Naive thymus-derived CD8-positive, alpha-beta T cell (primary cell): Measurements from ENCODE around the gene RPRD1A. TPM values are rescaled to one million over a fixed set of nuclear protein-coding genes. Genes with fewer than 3 reads are reported as not detected.
"Not testable (repeated sequence)": the region's sequence is repeated elsewhere in the genome, so short reads cannot be mapped to it uniquely, and the experiment has no call there.

ENCODE experiments used
- ATAC-seq, 2 donors: fragments of 150-1000 bp; cut with Tn5 transposase in 1 of 2; sonication (Bioruptor Pico), chemical (Tn5 transposase) in 1 of 2; 1 replicate in 1 of 2; 2 replicates in 1 of 2; pipeline ENCODE4 v1.10.0; 2021; ENCODE audit warnings: mild to moderate bottlenecking in 2 of 2, moderate library complexity in 2 of 2
- POLR2A ChIA-PET: fragments of 350-600 bp; sonication (Branson Sonifier 250); formaldehyde crosslinking; loops from one replicate; lab custom pipeline; 2021; ENCODE audit warnings: antibody characterized with exemption; lab: Charles Lee
- DNase-seq, 10 donors: peaks; one replicate each; pipeline versions ENCODE4 v3.0.0 to v3.0.0-alpha.2; 2020 to 2022
- H3K27ac Mint-ChIP-seq, 10 donors: one replicate each; pipeline ENCODE4 v1.8.0; 2020 to 2022; ENCODE audit warnings: mild to moderate bottlenecking in 10 of 10, mixed read lengths in 10 of 10, moderate library complexity in 4 of 10, inconsistent platforms in 1 of 10
- H3K27me3 Mint-ChIP-seq, 5 donors: one replicate each; pipeline ENCODE4 v1.8.0; 2021 to 2022; ENCODE audit warnings: mixed read lengths in 5 of 5
- H3K36me3 Mint-ChIP-seq, 3 donors: one replicate each; pipeline ENCODE4 v1.8.0; 2020 to 2022; ENCODE audit warnings: mixed read lengths in 3 of 3, mild to moderate bottlenecking in 2 of 3, inconsistent platforms in 1 of 3
- H3K4me1 Mint-ChIP-seq, 4 donors: one replicate each; pipeline ENCODE4 v1.8.0; 2021 to 2022; ENCODE audit warnings: mixed read lengths in 4 of 4
- H3K4me3 Mint-ChIP-seq, 10 donors: one replicate each; pipeline ENCODE4 v1.8.0; 2020 to 2022; ENCODE audit warnings: mild to moderate bottlenecking in 10 of 10, mixed read lengths in 10 of 10, moderate library complexity in 6 of 10, inconsistent platforms in 1 of 10
- H3K9me3 Mint-ChIP-seq, 9 donors: one replicate each; pipeline ENCODE4 v1.8.0; 2020 to 2022; ENCODE audit warnings: mixed read lengths in 9 of 9, mild to moderate bottlenecking in 3 of 9, inconsistent platforms in 1 of 9, moderate library complexity in 1 of 9
- polyA plus RNA-seq, 3 donors: library from polyadenylated mRNA; unstranded; fragments of 300-500 nt; fragmentation: Illumina TruSeq; gene quantifications; one replicate each; pipeline ENCODE4 v1.2.3, GENCODE V29; 2021
- total RNA-seq, 8 experiments: library from RNA in 2 of 8; stranded (reverse) in 2 of 8; gene quantifications; one replicate each; pipeline ENCODE4 v1.2.3 and lab custom pipeline; 2021 to 2026

The RPRD1A gene
- total and polyA plus RNA-seq, 5 experiments from 2014 or later = 6.7 to 51.3 (median 12.0) TPM

- Mint-ChIP-seq H3K36me3 (peaks cover 0 to 17% (median 6%) of the 10 kb centered on the region in 3 donors), H3K9me3 (peaks cover 0 to 25% (median 13%) of the 10 kb centered on the region in 9 donors), H3K27me3 (peaks cover 0 to 9% (median 6%) of the 10 kb centered on the region in 5 donors), H3K4me3 (no peak overlapping the region), H3K4me1 (peaks cover 0 to 1% (median 0%) of the 10 kb centered on the region in 4 donors), H3K27ac (no peak overlapping the region)
- POLR2A ChIA-PET = no interaction called here
- ATAC-seq (peak in 1 of 2 donors; percentile 32), DNase-seq (no peak)
Observed at GRCh38 chr18:36075862-36076587, 8.7 kb upstream of the RPRD1A start.

- DNase-seq (no peak), ATAC-seq (no peak)
- Mint-ChIP-seq H3K4me1 (peaks cover 0 to 1% (median 0%) of the 10 kb centered on the region in 4 donors), H3K27ac (no peak overlapping the region), H3K4me3 (no peak overlapping the region), H3K9me3 (peaks cover 0 to 9% (median 0%) of the 10 kb centered on the region in 9 donors), H3K27me3 (peaks cover 0 to 9% (median 6%) of the 10 kb centered on the region in 5 donors), H3K36me3 (peaks cover 0 to under 1% (median 0%) of the 10 kb centered on the region in 3 donors)
- POLR2A ChIA-PET = interaction anchor here (0.7 kb wide), 1 partner anchor 1209 kb away, joined by 4 read pairs; no protein-coding TSS in a partner anchor
Observed at GRCh38 chr18:36074435-36074834, 7.1 kb upstream of the RPRD1A start.

- POLR2A ChIA-PET = no interaction called here
- ATAC-seq (no peak), DNase-seq (no peak)
- Mint-ChIP-seq H3K9me3 (peaks cover 0 to 1% (median 0%) of the 10 kb centered on the region in 9 donors), H3K36me3 (no peaks in the 10 kb centered on the region), H3K4me1 (peaks cover 0 to 1% (median 0%) of the 10 kb centered on the region in 4 donors), H3K27ac (no peak overlapping the region), H3K4me3 (no peak overlapping the region), H3K27me3 (peaks cover 0 to 9% (median 6%) of the 10 kb centered on the region in 5 donors)
Observed at GRCh38 chr18:36073676-36074075, 6.3 kb upstream of the RPRD1A start.

- H3K36me3 Mint-ChIP-seq, H3K27me3 Mint-ChIP-seq, DNase-seq, H3K4me3 Mint-ChIP-seq, H3K9me3 Mint-ChIP-seq, H3K27ac Mint-ChIP-seq, ATAC-seq, H3K4me1 Mint-ChIP-seq: not testable (repeated sequence)
- POLR2A ChIA-PET = interaction anchor here (0.8 kb wide), 1 partner anchor 34 kb away, joined by 11 read pairs; no protein-coding TSS in a partner anchor
Observed at GRCh38 chr18:36072406-36072805, 5.0 kb upstream of the RPRD1A start.

- no peak for ATAC-seq
- no peaks in the 10 kb centered on the region for H3K27me3 Mint-ChIP-seq
- POLR2A ChIA-PET = interaction anchor here (1.1 to 2.4 kb wide), 4 partner anchors 62 to 569 kb away, joined by 3 to 14 read pairs (median 6); partner anchors contain the start of genes INO80C, RMP24 and SLC39A6
- no peaks in the 10 kb centered on the region for H3K9me3 Mint-ChIP-seq
- H3K36me3 Mint-ChIP-seq = peaks cover 0 to 10% (median 6%) of the 10 kb centered on the region in 3 donors
- DNase-seq = peak in 2 of 10 donors; percentile 1
- peak overlapping the region; percentile 86 to 98 (median 95) for H3K27ac Mint-ChIP-seq
- H3K4me1 Mint-ChIP-seq = peaks cover 25 to 52% (median 48%) of the 10 kb centered on the region in 4 donors
- H3K4me3 Mint-ChIP-seq = peak overlapping the region; percentile 91 to 97 (median 95)
Observed at GRCh38 chr18:36066686-36067054, 689 bp downstream of the RPRD1A start.

GRCh38 chr18:36066001-36066400 is 1.4 kb downstream of the RPRD1A start:
- Mint-ChIP-seq H3K36me3 (peaks cover 0 to 10% (median 6%) of the 10 kb centered on the region in 3 donors), H3K9me3 (no peaks in the 10 kb centered on the region), H3K4me3 (peak overlapping the region; percentile 91 to 97 (median 95)), H3K27ac (peak overlapping the region in 8 of 10 donors; percentile 57 to 98 (median 96)), H3K4me1 (peaks cover 27 to 59% (median 54%) of the 10 kb centered on the region in 4 donors), H3K27me3 (no peaks in the 10 kb centered on the region)
- POLR2A ChIA-PET = interaction anchor here (1.3 to 2.4 kb wide), 2 partner anchors 63 to 94 kb away, joined by 4 to 14 read pairs; partner anchors contain the start of genes ELP2, RMP24 and SLC39A6
- ATAC-seq = no peak
- no peak for DNase-seq

GRCh38 chr18:36064809-36065079 is 2.6 kb downstream of the RPRD1A start:
- not testable (repeated sequence) for DNase-seq, H3K27me3 Mint-ChIP-seq, H3K9me3 Mint-ChIP-seq, ATAC-seq
- H3K27ac Mint-ChIP-seq = peak overlapping the region in 5 of 10 donors; percentile 6 to 53 (median 40)
- H3K4me1 Mint-ChIP-seq = peaks cover 27 to 67% (median 59%) of the 10 kb centered on the region in 4 donors
- peak overlapping the region in 7 of 10 donors; percentile 8 to 60 (median 28) for H3K4me3 Mint-ChIP-seq
- POLR2A ChIA-PET = interaction anchor here (1.0 kb wide), 1 partner anchor 92 kb away, joined by 3 read pairs; the partner anchor contains the start of gene RMP24
- H3K36me3 Mint-ChIP-seq = peaks cover 0 to 10% (median 6%) of the 10 kb centered on the region in 3 donors

GRCh38 chr18:36064027-36064808 is 3.1 kb downstream of the RPRD1A start:
- peak overlapping the region in 4 of 10 donors; percentile 14 to 53 (median 46) for H3K27ac Mint-ChIP-seq
- ATAC-seq = no peak
- H3K4me3 Mint-ChIP-seq = peak overlapping the region in 8 of 10 donors; percentile 8 to 60 (median 28)
- DNase-seq = no peak
- H3K36me3 Mint-ChIP-seq = peaks cover 0 to 10% (median 6%) of the 10 kb centered on the region in 3 donors
- no peaks in the 10 kb centered on the region for H3K9me3 Mint-ChIP-seq
- no peaks in the 10 kb centered on the region for H3K27me3 Mint-ChIP-seq
- POLR2A ChIA-PET = interaction anchor here (1.0 kb wide), 1 partner anchor 92 kb away, joined by 3 read pairs; the partner anchor contains the start of gene RMP24
- H3K4me1 Mint-ChIP-seq = peaks cover 27 to 70% (median 59%) of the 10 kb centered on the region in 4 donors

- Mint-ChIP-seq H3K27ac (peak overlapping the region in 2 of 10 donors; percentile 11 to 57), H3K27me3 (no peaks in the 10 kb centered on the region), H3K36me3 (peaks cover 2 to 16% (median 6%) of the 10 kb centered on the region in 3 donors), H3K4me3 (no peak overlapping the region), H3K4me1 (peaks cover 19 to 72% (median 49%) of the 10 kb centered on the region in 4 donors), H3K9me3 (no peaks in the 10 kb centered on the region)
- POLR2A ChIA-PET = no interaction called here
- no peak for DNase-seq
- ATAC-seq = no peak
Observed at GRCh38 chr18:36058674-36059073, 8.7 kb downstream of the RPRD1A start.

- Mint-ChIP-seq H3K36me3 (peaks cover 22 to 41% (median 41%) of the 10 kb centered on the region in 3 donors), H3K4me1 (peaks cover 22 to 64% (median 54%) of the 10 kb centered on the region in 4 donors), H3K9me3 (peaks cover 0 to 31% (median 10%) of the 10 kb centered on the region in 9 donors), H3K27ac (peak overlapping the region in 1 of 10 donors; percentile 6), H3K27me3 (no peaks in the 10 kb centered on the region), H3K4me3 (peak overlapping the region in 3 of 10 donors; percentile 1 to 41 (median 22))
- POLR2A ChIA-PET = no interaction called here
- DNase-seq (no peak), ATAC-seq (no peak)
Observed at GRCh38 chr18:36051760-36052159, 15.6 kb downstream of the RPRD1A start.

GRCh38 chr18:36050479-36050878 is 16.9 kb downstream of the RPRD1A start:
- Mint-ChIP-seq H3K4me1 (peaks cover 20 to 74% (median 63%) of the 10 kb centered on the region in 4 donors), H3K27me3 (no peaks in the 10 kb centered on the region), H3K4me3 (peak overlapping the region in 1 of 10 donors; percentile 9), H3K9me3 (peaks cover 0 to 31% (median 10%) of the 10 kb centered on the region in 9 donors), H3K27ac (no peak overlapping the region), H3K36me3 (peaks cover 22 to 44% (median 41%) of the 10 kb centered on the region in 3 donors)
- no peak for DNase-seq
- no peak for ATAC-seq
- POLR2A ChIA-PET = no interaction called here

- ATAC-seq = no peak
- Mint-ChIP-seq H3K27me3 (no peaks in the 10 kb centered on the region), H3K27ac (no peak overlapping the region), H3K9me3 (peaks cover 0 to 22% (median 10%) of the 10 kb centered on the region in 9 donors), H3K4me3 (peak overlapping the region in 2 of 10 donors; percentile 20 to 36), H3K36me3 (peaks cover 16 to 28% (median 22%) of the 10 kb centered on the region in 3 donors), H3K4me1 (peaks cover 20 to 70% (median 63%) of the 10 kb centered on the region in 4 donors)
- no peak for DNase-seq
- POLR2A ChIA-PET = no interaction called here
Observed at GRCh38 chr18:36047521-36047920, 19.8 kb downstream of the RPRD1A start.
